Renal pelvis (tissue), 12 donors: ENCODE data around the gene SPEF1. TPM values are rescaled to one million over a fixed set of nuclear protein-coding genes. Genes with fewer than 3 reads are reported as not detected.
"Not testable (repeated sequence)": the region's sequence is repeated elsewhere in the genome, so short reads cannot be mapped to it uniquely, and the experiment has no call there.

Experiments used
- DNase-seq: peaks from one replicate; pipeline ENCODE4 v3.0.0-alpha.2; 2013
- long read RNA-seq, 16 experiments: transcript quantifications; one replicate each; lab custom pipeline, GENCODE V29; 2026
- polyA plus RNA-seq, 3 donors: library from polyadenylated mRNA; unstranded; fragments of 120-200 nt; gene quantifications; one replicate each; pipeline ENCODE4 v1.2.1, GENCODE V29; 2013; ENCODE audit not compliant: insufficient read length in 3 of 3

The SPEF1 gene, protein sequence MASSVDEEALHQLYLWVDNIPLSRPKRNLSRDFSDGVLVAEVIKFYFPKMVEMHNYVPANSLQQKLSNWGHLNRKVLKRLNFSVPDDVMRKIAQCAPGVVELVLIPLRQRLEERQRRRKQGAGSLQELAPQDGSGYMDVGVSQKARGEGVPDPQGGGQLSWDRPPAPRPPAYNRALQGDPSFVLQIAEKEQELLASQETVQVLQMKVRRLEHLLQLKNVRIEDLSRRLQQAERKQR
- polyA plus RNA-seq: 1 to 10 TPM; 2.2 to 3.2 (median 2.3) TPM
- long read RNA-seq, donor 1, transcript SPEF1-201 (7 exons, 1,580 nt): major isoform, 5 of 5 reads
- long read RNA-seq, donor 1, partial matches to known transcripts: 0 of 5 reads
- long read RNA-seq, donor 1, other reads (novel, unspliced or antisense): 0 of 5 reads
- long read RNA-seq, donor 2, partial matches to known transcripts: 0 of 3 reads
- long read RNA-seq, donor 2, other reads (novel, unspliced or antisense): 0 of 3 reads
- long read RNA-seq, donor 3, partial matches to known transcripts: 0 of 1 reads
- long read RNA-seq, donor 3, other reads (novel, unspliced or antisense): 0 of 1 reads
- long read RNA-seq, donor 4: 0 reads
- long read RNA-seq, donor 5: 0 reads
- long read RNA-seq, donor 6, partial matches to known transcripts: 0 of 2 reads
- long read RNA-seq, donor 6, other reads (novel, unspliced or antisense): 0 of 2 reads
- long read RNA-seq, donor 7: 0 reads
- long read RNA-seq, donor 8: 0 reads
- long read RNA-seq, donor 9, partial matches to known transcripts: 0 of 4 reads
- long read RNA-seq, donor 9, other reads (novel, unspliced or antisense): 0 of 4 reads
- long read RNA-seq, donor 10, partial matches to known transcripts: 0 of 3 reads
- long read RNA-seq, donor 10, other reads (novel, unspliced or antisense): 0 of 3 reads
- long read RNA-seq, donor 11, partial matches to known transcripts: 0 of 1 reads
- long read RNA-seq, donor 11, other reads (novel, unspliced or antisense): 0 of 1 reads
- long read RNA-seq, donor 12: 0 reads
- long read RNA-seq, donor 13: 0 reads
- long read RNA-seq, donor 14, partial matches to known transcripts: 0 of 2 reads
- long read RNA-seq, donor 14, other reads (novel, unspliced or antisense): 0 of 2 reads
- long read RNA-seq, donor 15, partial matches to known transcripts: 0 of 2 reads
- long read RNA-seq, donor 15, other reads (novel, unspliced or antisense): 0 of 2 reads
- long read RNA-seq, donor 16, partial matches to known transcripts: 0 of 1 reads
- long read RNA-seq, donor 16, other reads (novel, unspliced or antisense): 0 of 1 reads

DNA sequence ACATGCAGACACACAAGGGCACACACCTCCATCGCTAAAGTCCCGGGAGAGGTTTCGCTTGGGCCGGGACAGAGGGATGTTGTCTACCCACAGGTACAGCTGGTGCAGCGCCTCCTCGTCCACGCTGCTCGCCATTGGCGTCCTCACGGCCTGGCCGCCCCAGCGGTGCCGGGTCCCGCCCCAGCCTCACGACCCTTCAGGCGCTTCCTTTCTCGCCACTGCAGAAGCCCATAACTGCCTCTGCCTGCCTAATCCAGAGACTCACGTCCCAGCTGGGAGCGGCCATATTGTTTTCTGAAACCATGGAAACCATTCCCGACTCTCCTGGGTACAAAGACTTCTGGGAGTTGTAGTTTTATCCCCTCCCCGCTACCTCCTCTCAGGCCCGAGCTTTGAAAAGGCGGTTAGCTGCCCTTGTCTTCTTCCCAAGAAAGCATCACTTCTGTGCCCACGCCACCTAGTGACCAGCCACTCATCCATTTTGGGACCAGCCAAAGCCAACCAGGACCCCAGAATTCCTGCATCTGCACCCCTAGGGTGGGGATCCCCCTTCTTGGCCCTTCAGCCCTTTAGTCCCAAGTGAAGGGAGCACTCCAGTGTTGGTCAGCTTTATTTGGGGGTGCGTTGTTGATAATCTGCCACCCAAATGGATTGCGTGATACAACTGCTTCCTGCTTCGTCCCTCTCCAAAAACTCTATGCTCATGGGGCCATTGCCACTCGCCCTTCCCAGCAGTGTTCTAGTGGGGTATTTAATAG lies at the start of gene SPEF1:
SPEF1 (minus strand) TSS at position 296 of the 758 bp plus-strand sequence; CDS start at position 135, 161 bp downstream.
- DNase-seq: peak; percentile 95

DNA sequence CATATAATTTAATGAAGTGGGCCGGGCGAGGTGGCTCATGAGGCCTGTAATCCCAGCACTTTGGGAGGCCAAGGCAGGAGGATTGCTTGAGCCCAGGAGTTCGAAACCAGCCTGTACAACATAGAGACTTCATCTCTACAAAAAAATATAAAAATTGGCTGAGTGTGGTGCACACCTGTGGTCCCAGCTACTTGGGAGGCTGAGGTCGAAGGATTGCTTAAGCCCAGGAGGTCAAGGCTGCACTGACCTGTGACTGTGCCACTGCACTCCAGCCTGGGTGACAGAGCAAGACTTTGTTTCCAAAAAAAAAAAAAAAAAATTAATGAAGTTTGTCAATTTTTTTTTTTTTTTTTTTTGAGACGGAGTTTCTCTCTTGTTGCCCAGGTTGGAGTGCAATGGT lies 48.6 kb upstream of the SPEF1 start:
- DNase-seq: not testable (repeated sequence)

DNA sequence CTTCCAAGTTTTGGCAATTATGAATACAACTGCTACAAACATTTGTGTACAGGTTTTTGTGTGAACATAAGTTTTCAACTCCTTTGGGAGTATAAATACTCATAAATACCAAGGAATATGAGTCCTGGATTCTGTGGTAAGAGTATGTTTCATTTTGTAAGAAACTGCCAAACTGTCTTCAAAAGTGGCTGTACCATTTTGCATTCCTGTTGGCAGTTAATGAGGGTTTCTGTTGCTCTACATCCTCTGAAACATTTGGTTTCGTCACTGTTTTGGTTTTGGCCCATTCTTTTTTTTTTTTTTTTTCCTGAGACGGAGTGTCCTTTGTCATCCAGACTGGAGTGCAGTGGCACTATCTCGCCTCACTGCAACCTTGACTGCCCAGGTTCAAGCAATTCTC lies 47.5 kb upstream of the SPEF1 start:
- no peak for DNase-seq

DNA sequence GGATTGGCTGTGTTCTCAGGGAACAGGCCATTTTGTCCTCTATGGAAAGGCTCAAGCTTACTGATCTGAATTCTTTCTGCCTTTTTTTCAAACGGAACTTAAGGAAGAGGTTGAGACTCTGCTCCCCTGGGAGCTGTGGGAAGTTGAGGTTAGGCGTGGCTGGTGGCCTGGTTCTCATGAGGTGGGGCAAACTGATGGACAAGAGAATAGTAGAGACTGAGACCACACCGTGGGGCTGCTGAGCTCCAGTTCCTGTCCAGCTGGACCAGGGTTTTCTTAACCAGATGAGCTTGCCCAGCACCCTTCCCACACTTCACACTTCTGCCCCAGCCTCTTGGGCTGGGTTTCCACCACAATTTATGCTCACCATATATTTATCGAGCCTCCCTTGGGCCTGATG lies 45.2 kb upstream of the SPEF1 start:
- DNase-seq: no peak

DNA sequence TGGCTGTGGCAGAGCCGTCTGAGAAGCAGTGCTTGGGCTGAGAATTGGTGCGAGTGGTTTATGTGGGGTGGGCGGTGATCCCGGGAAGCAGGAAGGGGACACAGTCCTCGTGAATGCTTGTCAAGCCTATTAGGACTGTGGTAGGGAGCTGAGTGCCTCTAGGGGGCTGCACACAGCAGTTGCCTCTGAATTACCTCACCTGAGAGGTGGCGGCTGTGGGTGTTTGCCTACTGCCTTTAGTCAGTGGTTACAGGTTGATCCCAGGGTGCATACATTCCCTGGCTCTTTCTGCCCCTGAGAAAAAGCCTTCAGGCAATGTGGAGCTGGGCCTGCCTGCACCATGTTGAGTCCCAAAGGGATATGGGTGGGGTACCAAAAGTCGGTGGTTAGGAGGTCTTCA lies 44.3 kb upstream of the SPEF1 start:
- no peak for DNase-seq

DNA sequence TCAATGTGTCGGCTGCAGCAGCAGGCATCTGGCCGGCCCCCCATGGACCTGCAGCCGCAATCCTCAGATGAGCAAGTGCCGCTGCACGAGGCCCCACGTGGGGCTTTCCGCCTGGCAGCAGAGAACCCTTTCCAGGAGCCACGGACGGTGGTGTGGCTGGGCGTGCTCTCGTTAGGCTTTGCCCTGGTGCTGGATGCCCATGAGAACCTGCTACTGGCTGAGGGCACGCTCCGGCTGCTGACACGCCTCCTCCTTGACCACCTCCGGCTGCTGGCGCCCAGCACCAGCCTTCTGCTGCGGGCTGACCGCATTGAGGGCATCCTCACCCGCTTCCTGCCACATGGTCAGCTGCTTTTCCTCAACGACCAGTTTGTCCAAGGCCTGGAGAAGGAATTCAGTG lies 42.6 kb upstream of the SPEF1 start:
- DNase-seq: no peak

DNA sequence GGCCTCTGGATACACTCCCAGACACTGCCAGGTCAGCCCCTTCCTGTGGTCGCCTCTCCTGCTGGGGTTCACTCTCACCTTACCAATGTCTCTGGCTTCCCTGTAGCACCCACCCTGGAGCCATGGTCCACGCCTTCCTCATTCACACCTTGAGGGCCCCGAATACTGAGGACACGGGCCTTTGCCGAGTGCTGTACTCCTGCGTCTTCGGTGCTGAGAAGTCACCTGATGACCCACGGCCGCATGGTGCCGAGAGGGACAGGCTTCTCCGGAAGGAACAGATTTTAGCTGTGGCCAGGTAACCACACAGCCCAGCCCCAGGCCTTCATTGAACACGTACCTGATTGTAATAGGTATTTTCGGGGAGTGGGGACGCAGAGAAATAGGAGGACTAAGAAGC lies 40.7 kb upstream of the SPEF1 start:
- DNase-seq: no peak

DNA sequence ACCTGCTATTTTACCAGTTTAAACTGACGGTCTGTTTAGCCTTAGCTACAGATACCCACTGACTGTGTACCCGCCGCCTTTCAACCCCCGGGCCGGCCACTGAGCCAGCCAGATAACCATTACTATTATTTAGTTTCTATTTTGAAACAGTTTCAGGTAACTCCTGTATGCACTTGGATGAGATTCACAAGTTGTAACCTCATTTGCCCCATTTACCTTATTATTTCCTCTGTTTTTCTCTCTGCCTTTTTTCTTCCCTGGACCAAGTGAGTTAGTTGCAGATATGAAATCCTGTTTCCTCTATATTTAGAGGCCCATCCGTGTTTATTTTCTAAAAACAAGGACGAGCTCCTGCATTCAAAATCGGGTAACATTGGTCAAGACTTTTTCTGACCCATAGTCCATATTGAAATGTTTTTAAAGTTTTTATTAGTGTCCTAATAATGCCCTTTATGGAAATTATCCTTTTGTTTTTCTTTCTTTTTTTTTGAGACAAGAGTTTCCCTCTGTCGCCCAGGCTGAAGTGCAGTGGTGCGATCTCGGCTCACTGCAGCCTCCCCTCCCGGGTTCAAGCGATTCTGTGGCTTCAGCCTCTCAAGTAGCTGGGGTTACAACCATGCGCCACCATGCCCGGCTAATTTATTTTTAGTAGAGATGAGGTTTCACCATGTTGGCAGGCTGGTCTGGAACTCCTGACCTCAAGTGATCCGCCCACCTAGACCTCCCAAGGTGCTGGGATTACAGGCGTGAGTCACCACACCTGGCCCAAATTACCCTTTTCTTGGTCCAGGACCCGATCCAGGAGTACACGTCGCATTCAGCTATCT lies 39.9 kb upstream of the SPEF1 start:
- no peak for DNase-seq

DNA sequence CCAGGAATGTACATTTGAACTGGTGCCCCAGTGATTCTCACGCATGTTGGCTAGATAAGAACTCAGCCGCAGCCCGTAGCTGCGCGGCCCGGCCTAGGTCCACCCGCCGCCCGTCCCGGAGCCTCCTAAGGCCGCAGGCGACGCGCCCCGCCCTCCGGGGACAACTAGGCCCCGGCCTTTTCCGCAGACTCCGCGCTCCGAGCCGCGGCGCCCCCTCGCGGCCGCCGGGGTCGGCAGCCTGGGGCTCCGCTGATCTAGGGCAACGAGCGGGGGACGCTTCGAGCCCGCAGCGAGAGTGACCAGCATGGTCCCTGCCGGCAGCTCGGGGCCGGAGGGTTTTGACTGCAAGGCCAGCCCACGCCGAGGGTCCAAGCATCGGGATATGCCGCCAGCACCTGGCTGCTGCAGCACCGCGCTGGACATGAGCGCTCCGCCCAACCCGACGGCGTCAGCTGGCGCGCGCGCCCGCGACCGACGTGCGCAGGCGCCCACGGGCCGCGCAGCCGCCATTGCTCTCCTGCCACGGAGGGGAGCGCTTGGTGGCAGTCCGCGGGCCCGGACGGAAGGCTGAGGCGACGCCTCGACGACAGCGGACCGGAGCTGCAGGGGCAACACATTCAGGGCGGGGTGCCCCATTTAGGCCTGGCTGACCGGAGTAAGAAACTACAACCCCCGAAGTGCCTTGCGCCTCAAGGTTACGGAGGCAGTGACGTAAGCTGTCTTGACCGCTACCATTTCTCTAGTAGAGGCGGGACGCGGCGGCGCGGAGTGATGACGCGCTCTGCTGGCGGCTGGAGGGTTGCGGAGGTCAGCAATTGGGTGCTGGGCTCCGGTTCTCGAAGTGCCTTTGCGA lies 39.0 kb upstream of the SPEF1 start, which contains the start of gene AP5S1:
AP5S1 (plus strand) TSS at position 500 of the 853 bp plus-strand sequence. CDS start 1,571 bp downstream, outside the sequence.
- peak; percentile 96 for DNase-seq

DNA sequence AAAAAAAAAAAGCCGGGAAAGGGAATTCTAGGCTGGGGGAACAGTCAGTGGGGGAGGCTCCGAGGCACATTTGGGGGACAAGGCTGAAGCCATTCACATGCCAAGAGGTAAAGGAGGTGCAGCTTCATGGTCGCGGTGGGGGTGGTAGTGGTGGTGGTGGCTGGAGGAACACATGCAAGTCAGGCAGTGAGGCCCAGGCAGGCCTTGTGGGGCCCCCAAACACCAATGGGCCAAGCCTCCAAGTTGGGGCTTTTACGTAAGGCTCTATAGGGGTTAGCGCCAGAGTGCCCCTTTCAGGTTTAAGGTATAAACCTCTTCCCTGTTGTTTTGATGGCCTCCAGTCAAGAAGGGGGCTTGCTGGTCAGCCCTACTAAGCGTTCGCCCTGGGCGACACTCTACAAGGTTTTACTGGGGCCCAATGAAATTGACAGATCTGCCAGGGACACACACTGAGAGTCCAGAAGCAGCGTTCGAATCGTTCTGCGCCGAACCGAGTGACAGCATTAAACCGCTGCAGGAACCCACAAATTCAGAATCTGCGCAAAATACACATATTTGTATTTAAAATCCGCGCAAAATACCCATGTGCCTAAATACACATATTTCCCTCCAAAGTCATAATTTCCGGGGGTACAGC lies 38.3 kb upstream of the SPEF1 start:
- DNase-seq: no peak

DNA sequence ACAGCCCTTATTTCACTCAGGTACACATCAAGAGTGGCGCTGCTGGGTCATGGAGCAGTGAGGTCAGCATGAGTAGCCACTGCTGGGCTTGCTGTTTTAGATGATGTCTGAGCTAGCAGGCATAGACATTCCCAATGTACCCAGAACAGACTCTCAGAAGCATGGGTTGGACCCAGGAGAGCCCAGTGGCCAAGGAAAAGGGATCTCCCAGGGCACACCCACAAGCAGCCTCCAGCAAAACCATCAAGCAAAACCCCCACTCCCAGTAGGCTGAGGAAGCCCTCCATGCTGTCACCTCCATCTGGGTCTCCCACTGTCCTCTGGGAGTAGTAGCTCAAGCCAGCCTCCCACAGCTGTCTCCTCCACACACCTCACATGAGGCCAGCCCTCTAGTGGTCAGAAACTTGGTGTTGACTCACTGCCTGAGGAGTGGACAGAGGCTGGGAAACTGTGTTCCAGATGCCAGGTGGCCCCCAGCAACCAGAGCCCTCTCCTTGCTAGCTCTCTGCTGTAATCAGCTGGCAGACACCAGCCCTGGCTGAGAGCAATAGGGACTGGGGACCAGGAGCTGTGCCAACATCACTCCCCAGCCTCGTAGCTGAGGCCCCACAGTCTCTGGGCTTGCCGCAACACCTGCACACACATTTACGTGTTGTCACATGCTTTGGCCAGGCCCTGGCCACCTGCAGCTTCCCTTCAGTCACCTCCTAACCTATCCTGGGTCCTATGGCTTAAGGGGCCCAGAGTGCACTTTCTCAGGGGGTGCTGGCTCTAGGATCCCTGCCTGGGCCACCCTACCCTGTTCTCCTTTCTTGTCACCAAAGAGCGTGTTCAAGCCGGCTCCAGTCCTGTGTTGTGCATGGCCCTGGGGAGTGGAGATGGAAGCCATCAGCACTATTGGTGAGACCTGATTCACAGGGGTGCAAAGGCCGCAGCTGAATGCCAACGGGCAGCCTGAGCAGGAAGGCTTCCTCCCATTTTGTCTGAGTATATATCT lies 37.2 kb upstream of the SPEF1 start:
- peak; percentile 61 for DNase-seq

DNA sequence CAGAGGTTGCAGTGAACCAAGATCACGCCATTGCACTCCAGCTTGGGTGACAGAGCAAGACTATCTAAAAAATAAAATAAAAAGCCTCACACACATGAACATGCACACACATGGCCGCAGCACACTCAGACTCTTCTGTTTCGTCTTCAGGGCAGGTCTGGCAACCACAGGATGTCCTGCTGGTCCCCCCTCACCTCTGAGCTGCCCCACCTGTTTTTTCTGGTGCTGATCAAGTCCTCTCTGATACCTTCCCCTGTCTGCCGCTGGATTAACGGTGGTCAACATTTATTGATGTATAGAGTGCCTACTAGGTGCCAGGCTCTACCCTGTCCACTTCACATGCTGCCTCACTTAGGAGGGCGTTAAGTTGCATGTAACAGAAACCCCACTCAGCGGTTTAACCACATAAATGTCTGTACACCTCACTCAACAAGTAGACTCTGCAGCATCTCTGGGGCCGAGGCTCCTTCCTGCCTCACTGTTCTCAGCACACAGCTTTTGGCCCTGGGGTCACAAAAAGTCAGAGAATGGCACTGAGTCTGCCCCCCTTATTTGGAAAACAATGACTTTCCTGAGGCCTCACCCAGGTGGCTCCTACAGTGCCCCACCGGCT lies 34.6 kb upstream of the SPEF1 start:
- DNase-seq: no peak

DNA sequence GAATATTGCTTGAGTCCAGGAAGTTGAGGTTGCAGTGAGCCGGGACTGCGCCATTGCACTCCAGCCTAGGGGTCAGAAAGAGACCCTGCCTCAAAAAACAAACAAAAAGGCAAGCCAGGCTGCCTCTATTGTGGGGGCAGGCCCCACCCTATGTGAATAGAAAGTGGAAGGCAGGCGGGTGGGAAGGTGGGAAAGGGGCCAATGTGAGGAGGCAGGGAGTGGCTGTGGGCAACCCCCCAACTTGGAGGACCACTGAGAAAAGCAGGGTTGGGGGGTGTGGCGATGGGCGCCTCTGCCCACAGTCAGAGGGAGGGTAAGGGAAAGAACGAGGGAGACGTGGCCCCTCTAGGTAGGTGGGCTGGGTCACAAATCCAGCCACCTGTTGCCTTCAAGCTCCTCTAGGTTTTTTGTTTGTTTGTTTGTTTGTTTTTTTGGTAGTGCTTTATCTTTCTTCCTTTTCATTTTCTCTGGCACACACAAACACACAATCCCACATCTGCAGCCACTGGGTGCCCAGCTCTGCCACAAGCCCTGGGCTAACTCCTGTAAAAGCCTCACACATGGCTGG lies 33.8 kb upstream of the SPEF1 start:
- no peak for DNase-seq

DNA sequence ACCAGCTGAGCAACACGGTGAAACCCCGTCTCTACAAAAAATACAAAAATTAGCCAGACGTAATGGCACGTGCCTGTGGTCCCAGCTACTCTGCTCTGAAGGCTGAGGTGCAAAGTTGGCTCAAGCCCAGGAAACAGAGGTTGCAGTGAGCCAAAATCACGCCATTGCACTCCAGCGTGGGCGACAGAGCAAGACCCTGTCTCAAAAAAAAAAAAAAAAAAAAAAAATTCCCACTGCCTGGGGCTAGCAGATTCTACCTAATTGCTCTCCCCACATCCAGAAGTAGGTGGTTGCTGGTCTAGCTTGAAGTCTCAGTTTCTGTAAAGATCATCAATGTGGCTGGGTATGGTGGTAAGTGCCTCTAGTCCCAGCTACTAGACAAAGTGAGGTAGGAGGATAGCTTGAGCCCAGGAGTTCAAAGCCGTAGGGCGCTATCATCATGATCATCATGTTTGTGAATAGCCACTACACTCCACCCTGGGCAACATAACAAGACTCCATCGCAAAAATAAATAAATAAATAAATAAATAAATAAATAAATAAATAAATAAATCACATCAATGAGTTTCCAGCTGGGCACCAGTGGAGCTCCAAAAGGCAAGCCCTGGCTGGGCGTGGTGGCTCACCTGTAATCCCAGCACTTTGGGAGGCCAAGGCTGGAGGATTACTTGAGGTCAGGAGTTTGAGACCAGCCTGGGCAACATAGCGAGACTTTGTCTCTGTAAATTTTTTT lies 32.8 kb upstream of the SPEF1 start:
- no peak for DNase-seq

DNA sequence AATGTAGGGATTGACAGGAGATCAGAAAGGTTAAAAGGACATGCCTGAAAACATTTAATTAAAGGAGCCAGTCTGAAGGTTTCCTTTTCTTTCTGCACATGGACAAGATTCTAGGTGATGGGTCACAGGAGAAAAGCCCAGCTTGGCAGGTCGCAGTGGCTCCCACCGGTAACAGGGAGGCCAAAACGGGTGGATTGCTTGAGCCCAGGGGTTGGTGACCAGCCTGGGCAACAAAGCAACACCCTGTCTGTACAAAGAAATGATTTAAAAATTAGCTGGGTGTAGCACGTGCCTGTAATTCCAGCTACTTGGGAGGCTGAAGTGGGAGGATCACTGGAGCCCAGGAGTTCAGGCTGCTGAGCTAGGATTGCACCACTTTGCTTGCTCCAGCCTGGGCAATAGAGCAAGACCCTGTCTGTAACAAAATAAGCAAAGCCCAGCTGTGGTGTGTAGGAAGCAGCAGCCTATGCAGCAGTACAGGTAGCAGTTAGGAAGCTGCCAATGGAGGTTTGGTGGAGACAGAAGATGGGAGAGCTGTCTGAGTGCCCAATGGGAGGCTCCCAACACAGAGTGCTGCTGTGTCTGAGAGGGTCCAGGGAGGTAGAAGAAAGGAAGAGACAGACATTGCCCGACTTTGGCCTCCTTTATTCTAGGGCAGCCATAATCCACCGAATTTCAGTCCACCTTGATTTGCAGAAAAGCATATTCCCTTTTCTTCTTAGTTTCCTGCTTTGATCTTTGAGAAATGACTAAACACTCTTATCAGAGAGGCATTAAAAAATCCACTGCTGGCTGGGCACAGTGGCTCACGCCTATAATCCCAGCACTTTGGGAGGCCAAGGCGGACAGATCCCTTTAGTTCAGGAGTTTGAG lies 32.0 kb upstream of the SPEF1 start:
- no peak for DNase-seq
